ENCODE results near the gene GABBR2. TPM values are rescaled to one million over a fixed set of nuclear protein-coding genes. Genes with fewer than 3 reads are reported as not detected.

The GABBR2 gene
- total RNA-seq, 2 donors from 2014 or later, result 1.2 to 1.3 TPM

DNA sequence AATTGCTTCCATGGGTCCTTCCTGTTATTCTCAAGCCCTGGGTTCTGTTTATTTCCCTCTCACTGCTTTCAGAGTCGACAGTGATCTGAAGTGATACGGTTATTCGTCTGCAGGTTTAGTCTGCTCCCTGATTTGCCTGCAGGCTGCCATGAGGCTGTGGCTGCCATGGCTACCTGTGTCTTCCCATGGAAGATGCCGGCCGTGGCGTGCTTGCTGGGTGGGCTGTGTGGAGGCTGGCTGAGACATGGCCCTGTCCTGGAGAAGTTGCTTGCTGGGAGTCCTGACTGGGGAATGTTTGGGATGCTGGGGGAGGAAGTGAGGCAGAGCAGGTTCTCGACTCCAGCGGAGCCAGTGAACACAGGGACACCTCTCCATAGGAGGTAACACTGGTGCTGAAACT lies 349.2 kb downstream of the GABBR2 start:
- peaks cover 17% of the 10 kb centered on the region for H3K4me1 Mint-ChIP-seq
- no peak overlapping the region for H3K4me3 Mint-ChIP-seq
- Histone ChIP-seq H3K27ac (ENCODE audit: low read depth, low read length) (no peak overlapping the region), H3K4me1 (ENCODE audit: control insufficient read depth, insufficient read depth, low read length) (no peaks in the 10 kb centered on the region), H3K27me3 (ENCODE audit: control insufficient read depth, insufficient read depth, low read length, poor library complexity, severe bottlenecking) (no peaks in the 10 kb centered on the region), H3K4me3 (ENCODE audit: low read length) (no peak overlapping the region), H3K9ac (ENCODE audit: extremely low read depth, low read length, poor library complexity, severe bottlenecking) (no peak overlapping the region), H3K9me3 (ENCODE audit: control insufficient read depth, low read length) (peaks cover 1% of the 10 kb centered on the region), H3K36me3 (ENCODE audit: control insufficient read depth, insufficient read depth, low read length) (no peaks in the 10 kb centered on the region)
- H3K27me3 Mint-ChIP-seq (ENCODE audit: insufficient read depth), result no peaks in the 10 kb centered on the region
- 93 to 100% methylated on average over 2 to 8 of the region's 8 CpGs for WGBS, 2 experiments (ENCODE audit: insufficient coverage in 1 of 2, insufficient read length in 1 of 2)
- H3K36me3 Mint-ChIP-seq (ENCODE audit: low read depth), result no peaks in the 10 kb centered on the region
- H3K9me3 Mint-ChIP-seq, result peaks cover 9% of the 10 kb centered on the region
- DNase-seq, result no peak
- TF ChIP-seq CTCF (conservative IDR thresholded peaks at IDR 0.05), result no peak
- no peak overlapping the region for H3K27ac Mint-ChIP-seq

DNA sequence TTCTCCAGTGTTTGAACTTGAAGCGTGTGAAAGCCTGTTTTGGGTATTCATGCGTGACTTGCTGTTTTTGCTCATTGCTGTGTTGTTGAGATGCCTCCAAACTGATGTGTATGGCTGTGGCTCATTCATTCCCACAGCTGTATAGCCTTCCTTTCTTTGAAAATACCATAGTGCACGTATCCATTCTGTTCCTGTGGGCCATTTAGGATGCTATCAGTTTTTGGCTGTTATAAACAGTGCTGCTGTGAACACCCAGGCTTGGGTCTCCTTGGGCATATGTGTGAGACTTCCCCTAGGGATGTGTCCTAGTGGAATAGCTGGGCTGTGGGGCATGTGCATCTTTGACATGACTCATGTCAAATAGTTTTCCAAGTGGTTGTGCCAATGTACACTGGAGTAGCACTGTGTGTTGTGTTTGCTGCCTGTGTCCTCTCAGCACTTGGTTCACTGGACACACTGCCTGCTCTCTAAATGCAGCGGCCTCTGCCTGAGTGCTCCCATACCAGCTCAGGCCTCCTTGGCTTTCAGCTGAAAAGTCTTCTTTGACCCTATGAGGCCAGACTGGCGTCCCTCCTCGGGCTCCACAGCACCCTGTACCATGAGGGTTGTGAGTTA lies 350.7 kb downstream of the GABBR2 start:
- H3K36me3 Mint-ChIP-seq (ENCODE audit: low read depth), result no peaks in the 10 kb centered on the region
- Histone ChIP-seq H3K36me3 (ENCODE audit: control insufficient read depth, insufficient read depth, low read length) (no peaks in the 10 kb centered on the region), H3K9ac (ENCODE audit: extremely low read depth, low read length, poor library complexity, severe bottlenecking) (no peak overlapping the region), H3K27ac (ENCODE audit: low read depth, low read length) (no peak overlapping the region), H3K4me3 (ENCODE audit: low read length) (no peak overlapping the region), H3K27me3 (ENCODE audit: control insufficient read depth, insufficient read depth, low read length, poor library complexity, severe bottlenecking) (no peaks in the 10 kb centered on the region), H3K9me3 (ENCODE audit: control insufficient read depth, low read length) (no peaks in the 10 kb centered on the region), H3K4me1 (ENCODE audit: control insufficient read depth, insufficient read depth, low read length) (no peaks in the 10 kb centered on the region)
- no peaks in the 10 kb centered on the region for H3K27me3 Mint-ChIP-seq (ENCODE audit: insufficient read depth)
- WGBS, 2 experiments (ENCODE audit: insufficient coverage in 1 of 2, insufficient read length in 1 of 2), result 92 to 94% methylated on average over 5 to 6 of the region's 6 CpGs
- no peak overlapping the region for H3K4me3 Mint-ChIP-seq
- DNase-seq, result no peak
- H3K27ac Mint-ChIP-seq, result no peak overlapping the region
- no peak for TF ChIP-seq CTCF (conservative IDR thresholded peaks at IDR 0.05)
- peaks cover 16% of the 10 kb centered on the region for H3K4me1 Mint-ChIP-seq
- peaks cover 7% of the 10 kb centered on the region for H3K9me3 Mint-ChIP-seq

GRCh38 chr9:98356953-98357690 lies 351.6 kb downstream of the GABBR2 start:
- no peak for TF ChIP-seq CTCF (conservative IDR thresholded peaks at IDR 0.05)
- Histone ChIP-seq H3K4me1 (ENCODE audit: control insufficient read depth, insufficient read depth, low read length) (no peaks in the 10 kb centered on the region), H3K27me3 (ENCODE audit: control insufficient read depth, insufficient read depth, low read length, poor library complexity, severe bottlenecking) (no peaks in the 10 kb centered on the region), H3K4me3 (ENCODE audit: low read length) (no peak overlapping the region), H3K9ac (ENCODE audit: extremely low read depth, low read length, poor library complexity, severe bottlenecking) (no peak overlapping the region), H3K36me3 (ENCODE audit: control insufficient read depth, insufficient read depth, low read length) (no peaks in the 10 kb centered on the region), H3K27ac (ENCODE audit: low read depth, low read length) (no peak overlapping the region), H3K9me3 (ENCODE audit: control insufficient read depth, low read length) (no peaks in the 10 kb centered on the region)
- Mint-ChIP-seq H3K27me3 (ENCODE audit: insufficient read depth) (no peaks in the 10 kb centered on the region), H3K36me3 (ENCODE audit: low read depth) (no peaks in the 10 kb centered on the region), H3K4me1 (peaks cover 9% of the 10 kb centered on the region), H3K4me3 (no peak overlapping the region), H3K9me3 (peaks cover 7% of the 10 kb centered on the region), H3K27ac (no peak overlapping the region)
- no peak for DNase-seq
- WGBS, 2 experiments (ENCODE audit: insufficient coverage in 1 of 2, insufficient read length in 1 of 2), result 89 to 93% methylated on average over 8 of the region's 8 CpGs
